Nasal cavity respiratory epithelium epithelial cell of viscerocranial mucosa (primary cell): ENCODE results near the gene MAGEC3. TPM values are rescaled to one million over a fixed set of nuclear protein-coding genes. Genes with fewer than 3 reads are reported as not detected.

Source experiments
- total RNA-seq: library from RNA; depleted of rRNA; stranded (reverse); fragments of >200 nt; gene quantifications from 2 replicates; pipeline ENCODE4 v1.2.3, GENCODE V29; 2014

Gene MAGEC3, protein sequence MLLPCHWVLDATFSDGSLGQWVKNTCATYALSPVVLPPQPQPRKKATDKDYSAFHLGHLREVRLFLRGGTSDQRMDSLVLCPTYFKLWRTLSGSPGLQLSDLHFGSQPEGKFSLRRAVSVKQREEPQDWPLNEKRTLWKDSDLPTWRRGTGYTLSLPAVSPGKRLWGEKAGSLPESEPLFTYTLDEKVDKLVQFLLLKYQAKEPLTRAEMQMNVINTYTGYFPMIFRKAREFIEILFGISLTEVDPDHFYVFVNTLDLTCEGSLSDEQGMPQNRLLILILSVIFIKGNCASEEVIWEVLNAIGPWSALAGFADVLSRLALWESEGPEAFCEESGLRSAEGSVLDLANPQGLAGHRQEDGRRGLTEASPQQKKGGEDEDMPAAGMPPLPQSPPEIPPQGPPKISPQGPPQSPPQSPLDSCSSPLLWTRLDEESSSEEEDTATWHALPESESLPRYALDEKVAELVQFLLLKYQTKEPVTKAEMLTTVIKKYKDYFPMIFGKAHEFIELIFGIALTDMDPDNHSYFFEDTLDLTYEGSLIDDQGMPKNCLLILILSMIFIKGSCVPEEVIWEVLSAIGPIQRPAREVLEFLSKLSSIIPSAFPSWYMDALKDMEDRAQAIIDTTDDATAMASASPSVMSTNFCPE
- total RNA-seq = not detected in 2 replicates

DNA sequence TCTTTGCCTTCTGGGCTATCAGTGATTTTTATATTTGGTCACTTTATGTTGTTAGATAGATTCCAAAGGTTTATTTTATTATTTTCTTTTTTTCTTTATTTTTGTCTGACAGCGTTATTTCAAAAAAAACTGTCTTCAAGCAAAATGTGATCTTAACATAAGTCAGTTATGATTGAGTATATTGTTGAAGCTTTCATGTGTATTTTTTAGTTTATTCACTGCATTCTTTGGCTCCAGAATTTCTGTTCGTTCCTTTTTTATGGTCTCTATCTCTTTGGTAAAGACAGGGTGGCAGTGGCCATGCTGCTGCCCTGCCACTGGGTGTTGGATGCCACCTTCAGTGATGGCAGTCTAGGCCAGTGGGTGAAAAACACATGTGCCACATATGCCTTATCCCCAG, at the start of gene MAGEC3:
MAGEC3 (plus strand) TSS at position 301 of the 400 bp plus-strand sequence; CDS start at position 301, 0 bp downstream.

DNA sequence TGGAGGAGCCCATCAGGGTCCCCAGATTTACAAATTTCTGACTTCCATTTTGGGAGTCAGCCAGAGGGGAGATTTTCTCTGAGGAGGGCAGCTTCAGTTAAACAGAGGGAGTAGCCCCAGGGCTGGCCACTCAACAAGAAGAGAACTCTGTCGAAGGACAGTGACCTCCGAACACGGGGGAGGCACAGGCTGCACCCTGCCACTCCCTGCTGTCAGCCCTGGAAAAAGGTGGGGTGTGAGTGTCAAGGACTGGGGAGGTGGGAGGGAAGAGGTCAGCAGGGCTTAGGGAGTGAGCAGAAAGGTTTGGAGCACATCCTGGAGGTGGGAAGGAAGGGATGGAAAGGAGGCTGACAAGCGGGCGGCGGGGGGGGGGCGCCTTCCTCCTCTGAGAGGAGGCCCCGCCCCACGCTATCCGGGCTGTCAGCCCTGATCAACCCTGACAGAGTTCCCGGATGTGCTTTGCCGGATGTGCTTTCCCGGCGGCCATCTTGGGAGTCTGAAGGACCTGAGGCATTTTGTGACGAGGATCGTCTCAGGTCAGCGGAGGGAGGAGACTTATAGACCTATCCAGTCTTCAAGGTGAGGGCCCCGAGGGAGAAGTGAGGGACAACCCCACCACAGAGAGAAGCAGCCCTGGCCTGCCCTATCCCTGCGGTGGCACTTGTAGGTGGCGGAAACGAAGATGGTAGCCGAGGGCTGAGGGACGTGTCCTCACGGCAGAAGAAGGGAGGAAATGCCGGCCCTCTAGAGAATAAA, 65.5 kb downstream of the MAGEC3 start, which contains the start of gene MAGEC1:
MAGEC1 (plus strand) TSS at position 495 of the 756 bp plus-strand sequence. CDS start 1,179 bp downstream, outside the sequence.

Other genes with a start within 250 kb of the MAGEC3 start
- gene SPANXA2, start 248.6 kb upstream of the MAGEC3 start, total RNA-seq = not detected in 2 replicates
- gene SPANXD, start 139.6 kb upstream of the MAGEC3 start, total RNA-seq = not detected in 2 replicates
- gene MAGEC1, start 65.6 kb downstream of the MAGEC3 start, total RNA-seq = not detected in 2 replicates